Adrenal gland (tissue), 12 donors: ENCODE data around the gene IFT22. TPM values are rescaled to one million over a fixed set of nuclear protein-coding genes. Genes with fewer than 3 reads are reported as not detected.

Experiments
- DNase-seq, 7 donors: peaks; one replicate each; pipeline ENCODE4 v3.0.0-alpha.2; 2019 to 2020
- H3K27ac ChIP-seq, 5 donors: fragments of 200-600 bp; sonication (generic) in 4 of 5; 1 replicate in 3 of 5; 2 replicates in 2 of 5; pipeline versions ENCODE4 v1.5.1 to v1.8.0; 2016 to 2020; ENCODE audit warnings: mild to moderate bottlenecking in 1 of 5
- H3K27me3 ChIP-seq: fragments of 200-600 bp; 2 replicates; pipeline ENCODE4 v1.8.0; 2021
- H3K36me3 ChIP-seq, 2 donors: fragments of 200-600 bp; replicated peaks in 1 of 2; 1 replicate in 1 of 2; 2 replicates in 1 of 2; pipeline versions ENCODE4 v1.5.1 to v1.8.0; 2018 to 2022
- H3K4me1 ChIP-seq, 2 donors: fragments of 200-600 bp; replicated peaks in 1 of 2; 1 replicate in 1 of 2; 2 replicates in 1 of 2; pipeline versions ENCODE4 v1.5.1 to v1.8.0; 2018 to 2021
- H3K4me3 ChIP-seq, 4 donors: fragments of 200-600 bp; sonication (generic) in 3 of 4; one replicate each; pipeline ENCODE4 v1.5.1; 2016 to 2018
- H3K9me3 ChIP-seq, 3 donors: fragments of 200-600 bp; sonication (generic) in 1 of 3; replicated peaks in 1 of 3; 1 replicate in 2 of 3; 2 replicates in 1 of 3; pipeline versions ENCODE4 v1.5.1 to v1.8.0; 2016 to 2021
- POLR2A ChIP-seq, 2 donors: fragments of 450-650 bp; IDR thresholded peaks; one replicate each; pipeline ENCODE4 v1.6.1; 2017; ENCODE audit warnings: antibody characterized with exemption in 2 of 2, mild to moderate bottlenecking in 2 of 2, moderate library complexity in 1 of 2
- WGBS, 4 donors: extraction: QIAGEN DNeasy Blood & Tissue Kit in 2 of 4; methylation state at CpG; one replicate each; pipeline versions ENCODE4 v1.1.5 to v1.1.7; 2013 to 2017; 5-methylcytosine and 5-hydroxymethylcytosine counted together
- intact Hi-C, 2 donors: fragments of 100-400 bp; cut with DNase I; formaldehyde crosslinking; loops; one replicate each; pipeline versions ENCODE4 v1.14.1 to v1.15.0; 2022 to 2023
- polyA plus RNA-seq, 3 donors: library from polyadenylated mRNA; stranded (reverse); fragments of 200-250 nt in 2 of 3; fragments of 350-450 nt in 1 of 3; fragmentation: Illumina TruSeq in 1 of 3; extraction: RNeasy Lipid Tissue Mini Kit (QIAGEN cat#74804) in 1 of 3; gene quantifications; one replicate each; pipeline ENCODE4 v1.2.3, GENCODE V29; 2013 to 2014
- total RNA-seq, 9 donors: library from RNA; depleted of rRNA in 4 of 9; stranded (reverse); fragments of >200 nt in 4 of 9; fragments of 120-200 nt in 1 of 9; fragmentation: NEBNext Ultra II Directional in 1 of 9; extraction: Animal tissue kit (Norgen Biotek cat#: 25700) in 1 of 9; gene quantifications; one replicate each; pipeline versions ENCODE4 v1.1.0 to v1.2.4, GENCODE V29; 2013 to 2023
- TF ChIP-seq, protein P1 (sequence below), 6 experiments: fragments of 450-650 bp in 4 of 6; fragments of 200-600 bp in 2 of 6; sonication (generic) in 1 of 6; IDR thresholded peaks; 1 replicate in 5 of 6; 2 replicates in 1 of 6; pipeline versions ENCODE4 v1.5.1 to v1.8.0; 2016 to 2021; ENCODE audit warnings: antibody characterized with exemption in 6 of 6, mild to moderate bottlenecking in 2 of 6, moderate library complexity in 1 of 6
- donor health status: healthy with polysubstance abuse.
- donor health status: Bipolar disorder and iron deficiency.
- donor health status: DM: yes; HTN: yes; CAD: no.
- donor health status: DM: no; HTN: no; CAD: no.
- donor health status: DM: no; HTN: no; CAD: no.
- donor health status: DM: yes; HTN: yes; CAD: no.

The IFT22 gene
- total and polyA plus RNA-seq, 12 donors: 14.7 to 72.2 (median 32.8) TPM

DNA sequence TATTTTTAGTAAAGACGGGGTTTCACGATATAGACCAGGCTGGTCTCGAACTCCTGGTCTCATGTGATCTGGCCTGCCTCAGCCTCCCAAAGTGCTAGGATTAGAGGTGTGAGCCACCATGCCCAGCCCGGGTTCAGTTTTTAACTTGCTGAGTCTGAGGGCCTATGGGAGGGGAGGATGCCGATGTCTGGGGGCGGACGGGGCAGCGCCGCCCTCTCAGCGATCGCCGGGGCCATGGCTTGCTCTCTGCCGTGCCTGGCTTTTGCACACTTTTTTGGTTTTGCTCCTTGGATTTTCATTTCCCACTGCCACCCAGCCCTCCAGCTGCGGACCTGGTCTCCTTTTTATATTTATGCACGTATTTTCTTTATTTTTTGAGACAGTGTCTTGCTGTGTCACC lies 25.9 kb upstream of the IFT22 start:
- no peaks in the 10 kb centered on the region for H3K9me3 ChIP-seq
- DNase-seq: no peak
- H3K36me3 ChIP-seq: no peaks in the 10 kb centered on the region
- H3K4me3 ChIP-seq: no peak overlapping the region
- no peaks in the 10 kb centered on the region for H3K4me1 ChIP-seq
- intact Hi-C loops: no loop called here
- 87 to 99% (median 94%) methylated on average over 14 to 15 of the region's 15 CpGs for WGBS, 4 donors
- no peaks in the 10 kb centered on the region for H3K27me3 ChIP-seq
- H3K27ac ChIP-seq: no peak overlapping the region
- TF ChIP-seq POLR2A (IDR thresholded peaks at IDR 0.05): no peak
- TF ChIP-seq, protein P1, sequence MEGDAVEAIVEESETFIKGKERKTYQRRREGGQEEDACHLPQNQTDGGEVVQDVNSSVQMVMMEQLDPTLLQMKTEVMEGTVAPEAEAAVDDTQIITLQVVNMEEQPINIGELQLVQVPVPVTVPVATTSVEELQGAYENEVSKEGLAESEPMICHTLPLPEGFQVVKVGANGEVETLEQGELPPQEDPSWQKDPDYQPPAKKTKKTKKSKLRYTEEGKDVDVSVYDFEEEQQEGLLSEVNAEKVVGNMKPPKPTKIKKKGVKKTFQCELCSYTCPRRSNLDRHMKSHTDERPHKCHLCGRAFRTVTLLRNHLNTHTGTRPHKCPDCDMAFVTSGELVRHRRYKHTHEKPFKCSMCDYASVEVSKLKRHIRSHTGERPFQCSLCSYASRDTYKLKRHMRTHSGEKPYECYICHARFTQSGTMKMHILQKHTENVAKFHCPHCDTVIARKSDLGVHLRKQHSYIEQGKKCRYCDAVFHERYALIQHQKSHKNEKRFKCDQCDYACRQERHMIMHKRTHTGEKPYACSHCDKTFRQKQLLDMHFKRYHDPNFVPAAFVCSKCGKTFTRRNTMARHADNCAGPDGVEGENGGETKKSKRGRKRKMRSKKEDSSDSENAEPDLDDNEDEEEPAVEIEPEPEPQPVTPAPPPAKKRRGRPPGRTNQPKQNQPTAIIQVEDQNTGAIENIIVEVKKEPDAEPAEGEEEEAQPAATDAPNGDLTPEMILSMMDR (IDR thresholded peaks at IDR 0.05): no peak

DNA sequence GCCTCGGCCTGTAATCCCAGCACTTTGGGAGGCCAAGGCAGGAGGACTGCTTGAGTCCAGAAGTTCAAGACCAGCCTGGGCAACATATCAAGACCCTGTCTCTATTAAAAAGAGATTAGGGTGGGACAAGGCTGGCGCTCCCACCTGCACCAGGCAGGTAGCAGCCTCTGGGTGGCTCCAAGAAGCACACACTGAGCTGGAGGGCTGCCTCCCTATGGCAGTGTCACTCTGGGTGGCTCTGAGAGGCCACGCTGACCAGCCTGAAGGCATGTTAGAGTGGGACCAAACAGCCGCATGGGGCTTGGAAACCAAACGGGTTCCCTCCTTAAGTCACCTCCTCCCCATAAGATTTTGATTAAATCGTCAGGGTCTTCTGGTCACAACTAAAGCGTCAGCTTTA lies 21.3 kb upstream of the IFT22 start:
- no peak for DNase-seq
- no peaks in the 10 kb centered on the region for H3K4me1 ChIP-seq
- no peaks in the 10 kb centered on the region for H3K27me3 ChIP-seq
- intact Hi-C loops: no loop called here
- H3K27ac ChIP-seq: no peak overlapping the region
- H3K4me3 ChIP-seq: no peak overlapping the region
- 85 to 90% (median 87%) methylated on average over 7 of the region's 7 CpGs for WGBS, 4 donors
- no peak for TF ChIP-seq POLR2A (IDR thresholded peaks at IDR 0.05)
- H3K9me3 ChIP-seq: no peaks in the 10 kb centered on the region
- H3K36me3 ChIP-seq: no peaks in the 10 kb centered on the region

DNA sequence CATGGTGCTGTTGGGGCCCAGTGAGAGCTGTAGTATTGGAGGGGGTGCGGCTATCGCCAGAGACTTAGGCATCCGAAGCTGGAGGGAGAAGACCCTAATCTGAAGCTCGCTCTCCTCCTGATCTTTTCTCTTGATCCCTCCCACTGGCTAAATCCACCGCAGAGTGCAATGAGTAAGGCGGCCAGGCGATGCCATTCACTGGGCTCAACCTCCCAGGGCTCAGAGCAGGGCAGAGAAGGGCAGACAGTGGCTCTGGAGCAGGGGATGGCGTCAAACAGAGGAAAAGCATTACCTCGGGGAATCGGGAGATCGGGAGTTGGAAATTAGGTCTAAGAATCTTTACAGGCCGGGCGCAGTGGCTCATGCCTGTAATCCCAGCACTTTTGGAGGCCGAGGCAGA lies 18.8 kb upstream of the IFT22 start:
- no peak for DNase-seq
- Histone ChIP-seq H3K4me3 (no peak overlapping the region), H3K27me3 (no peaks in the 10 kb centered on the region), H3K4me1 (no peaks in the 10 kb centered on the region), H3K9me3 (no peaks in the 10 kb centered on the region), H3K36me3 (no peaks in the 10 kb centered on the region), H3K27ac (no peak overlapping the region)
- no peak for TF ChIP-seq POLR2A (IDR thresholded peaks at IDR 0.05)
- TF ChIP-seq, protein P1 (IDR thresholded peaks at IDR 0.05): no peak
- 82 to 91% (median 89%) methylated on average over 13 to 14 of the region's 14 CpGs for WGBS, 4 donors
- intact Hi-C loops: no loop called here

DNA sequence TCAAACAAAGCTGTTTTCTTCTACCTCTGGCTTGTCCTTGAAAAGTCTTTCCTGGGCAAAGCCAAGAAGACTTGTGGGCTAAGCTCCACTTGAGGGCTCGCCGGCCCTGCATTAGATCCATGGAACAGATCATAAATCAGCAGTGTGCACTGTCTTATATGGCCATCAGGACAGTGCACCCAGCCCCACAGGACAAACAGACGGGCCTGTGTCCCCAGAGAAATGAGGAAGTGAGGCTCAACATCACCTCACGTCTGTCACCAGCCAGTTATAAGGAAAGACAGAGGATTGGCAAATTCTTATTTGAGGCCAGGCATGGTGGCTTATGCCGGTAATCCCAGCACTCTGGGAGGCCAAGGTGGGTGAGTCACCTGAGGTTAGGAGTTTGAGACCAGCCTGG lies 12.3 kb upstream of the IFT22 start:
- TF ChIP-seq, protein P1 (IDR thresholded peaks at IDR 0.05): no peak
- no peak for TF ChIP-seq POLR2A (IDR thresholded peaks at IDR 0.05)
- intact Hi-C loops: no loop called here
- Histone ChIP-seq H3K4me1 (no peaks in the 10 kb centered on the region), H3K27me3 (no peaks in the 10 kb centered on the region), H3K9me3 (no peaks in the 10 kb centered on the region), H3K36me3 (no peaks in the 10 kb centered on the region), H3K27ac (no peak overlapping the region), H3K4me3 (no peak overlapping the region)
- DNase-seq: no peak
- WGBS, 4 donors: 43 to 74% (median 62%) methylated on average over 2 to 5 of the region's 5 CpGs

DNA sequence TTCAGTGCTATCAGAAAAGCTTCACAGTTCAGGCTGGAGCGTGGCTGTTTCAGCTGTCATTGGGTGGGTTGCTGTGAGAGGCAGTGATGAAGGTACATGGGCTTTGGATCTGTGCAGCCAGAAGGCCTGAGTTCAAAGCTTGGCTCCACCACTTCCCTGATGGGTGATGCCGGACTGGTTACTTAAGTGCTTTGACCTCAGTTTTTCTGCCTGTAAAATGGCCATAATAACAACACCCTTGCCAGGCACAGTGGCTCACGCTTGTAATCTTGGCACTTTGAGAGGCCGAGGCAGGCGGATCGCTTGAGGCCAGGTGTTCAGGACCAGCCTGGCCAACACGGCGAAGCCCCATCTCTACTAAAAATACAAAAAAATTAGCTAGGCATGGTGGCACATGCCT lies 10.4 kb upstream of the IFT22 start:
- Histone ChIP-seq H3K27me3 (no peaks in the 10 kb centered on the region), H3K4me3 (no peak overlapping the region), H3K36me3 (no peaks in the 10 kb centered on the region), H3K4me1 (no peaks in the 10 kb centered on the region), H3K9me3 (no peaks in the 10 kb centered on the region), H3K27ac (no peak overlapping the region)
- no peak for TF ChIP-seq POLR2A (IDR thresholded peaks at IDR 0.05)
- TF ChIP-seq, protein P1 (IDR thresholded peaks at IDR 0.05): no peak
- 90 to 97% (median 95%) methylated on average over 8 of the region's 8 CpGs for WGBS, 4 donors
- DNase-seq: no peak
- intact Hi-C loops: no loop called here
